Urinary bladder (tissue), 4 donors: ENCODE data around the gene BBIP1. TPM values are rescaled to one million over a fixed set of nuclear protein-coding genes. Genes with fewer than 3 reads are reported as not detected.

Experiments
- DNase-seq: peaks from one replicate; pipeline ENCODE4 v3.0.0-alpha.2; 2015; ENCODE audit errors: extremely low spot score
- H3K27ac ChIP-seq: one replicate; pipeline ENCODE4 v1.5.1; 2013; ENCODE audit warnings: low read depth, mild to moderate bottlenecking, moderate library complexity
- H3K36me3 ChIP-seq: one replicate; pipeline ENCODE4 v1.6.1; 2013; ENCODE audit warnings: mild to moderate bottlenecking, moderate library complexity; ENCODE audit not compliant: insufficient read depth
- H3K4me1 ChIP-seq: one replicate; pipeline ENCODE4 v1.6.1; 2013; ENCODE audit warnings: mild to moderate bottlenecking, moderate library complexity; ENCODE audit not compliant: insufficient read depth
- H3K4me3 ChIP-seq: one replicate; pipeline ENCODE4 v1.5.1; 2013; ENCODE audit warnings: low read depth, low read length
- WGBS: extraction: QIAGEN DNeasy Blood & Tissue Kit; methylation state at CpG from one replicate; pipeline ENCODE4 v1.1.7; 2013; 5-methylcytosine and 5-hydroxymethylcytosine counted together
- polyA plus RNA-seq: library from polyadenylated mRNA; stranded (reverse); fragments of 200-250 nt; gene quantifications from one replicate; pipeline ENCODE4 v1.2.3, GENCODE V29; 2013
- total RNA-seq: library from RNA; depleted of rRNA; stranded (reverse); fragments of >200 nt; gene quantifications from one replicate; pipeline ENCODE4 v1.2.3, GENCODE V29; 2014
- donor health status: healthy with polysubstance abuse.
- donor health status: healthy.

BBIP1 gene, protein sequence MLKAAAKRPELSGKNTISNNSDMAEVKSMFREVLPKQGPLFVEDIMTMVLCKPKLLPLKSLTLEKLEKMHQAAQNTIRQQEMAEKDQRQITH
- total RNA-seq (57.9 TPM), polyA plus RNA-seq (28.7 TPM)

DNA sequence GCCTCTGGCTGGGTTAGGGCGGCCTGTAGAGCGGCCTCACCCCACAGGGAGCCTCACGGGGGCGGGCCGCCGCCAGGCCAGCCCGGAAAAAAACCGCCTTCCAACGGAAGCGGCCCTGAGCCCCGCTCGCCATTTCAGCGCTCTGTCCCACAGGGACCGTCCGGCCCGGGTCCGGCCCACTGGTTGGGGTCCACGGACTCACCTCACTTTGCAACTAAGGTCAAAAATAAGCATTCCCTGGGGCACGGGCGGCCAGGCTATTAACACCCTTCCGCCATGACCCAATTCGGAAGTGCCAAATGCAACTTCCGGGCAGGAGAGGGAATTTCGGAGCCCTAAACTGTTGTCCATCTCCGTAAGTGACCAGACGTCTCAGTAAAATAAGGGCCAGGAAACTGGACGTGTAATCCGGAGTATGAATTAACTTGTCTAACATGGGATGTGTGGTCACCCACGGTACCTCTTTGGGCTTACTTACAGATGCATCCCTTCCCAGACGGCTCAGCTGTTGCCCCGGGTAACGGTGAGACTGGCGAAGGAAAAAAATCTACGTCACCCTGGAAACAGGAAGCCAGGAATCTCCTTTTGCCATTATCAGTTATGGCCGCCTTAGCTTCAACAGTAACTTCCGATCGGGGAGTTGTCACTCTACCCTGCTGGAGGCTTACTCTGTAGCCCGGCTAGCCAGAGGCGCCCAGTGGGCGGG, at the start of gene BBIP1:
BBIP1 (minus strand) TSS at position 538 of the 706 bp plus-strand sequence. CDS start 1,023 bp downstream, outside the sequence.
- Histone ChIP-seq H3K4me1 (no peaks in the 10 kb centered on the region), H3K36me3 (no peaks in the 10 kb centered on the region), H3K4me3 (peak within 1 kb of the TSS; percentile 95), H3K27ac (peak within 1 kb of the TSS; percentile 99)
- peak; percentile 99 for DNase-seq
- WGBS = under 1% methylated on average over 40 of the region's 40 CpGs

DNA sequence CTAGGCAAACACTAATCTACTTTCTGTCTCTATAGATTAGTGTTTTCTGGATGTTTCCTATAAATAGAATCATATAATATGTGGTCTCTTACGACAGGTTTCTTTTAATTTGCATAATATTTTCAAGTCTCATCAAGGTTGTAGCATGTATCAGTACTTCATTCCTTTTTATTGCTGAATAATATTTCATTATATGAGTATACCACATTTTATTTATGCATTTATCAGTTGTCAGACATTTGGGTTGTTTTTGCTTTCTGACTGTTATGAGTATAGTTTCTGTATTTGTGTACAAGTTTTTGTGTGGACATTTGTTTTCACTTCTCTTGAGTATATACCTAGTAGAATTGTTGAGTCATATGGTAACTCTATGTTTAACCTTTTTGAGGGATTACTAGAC, 48.7 kb upstream of the BBIP1 start:
- WGBS = under 1% methylated on average over 1 of the region's 1 CpG
- Histone ChIP-seq H3K27ac (no peak overlapping the region), H3K36me3 (no peaks in the 10 kb centered on the region), H3K4me1 (no peaks in the 10 kb centered on the region), H3K4me3 (no peak overlapping the region)
- no peak for DNase-seq

DNA sequence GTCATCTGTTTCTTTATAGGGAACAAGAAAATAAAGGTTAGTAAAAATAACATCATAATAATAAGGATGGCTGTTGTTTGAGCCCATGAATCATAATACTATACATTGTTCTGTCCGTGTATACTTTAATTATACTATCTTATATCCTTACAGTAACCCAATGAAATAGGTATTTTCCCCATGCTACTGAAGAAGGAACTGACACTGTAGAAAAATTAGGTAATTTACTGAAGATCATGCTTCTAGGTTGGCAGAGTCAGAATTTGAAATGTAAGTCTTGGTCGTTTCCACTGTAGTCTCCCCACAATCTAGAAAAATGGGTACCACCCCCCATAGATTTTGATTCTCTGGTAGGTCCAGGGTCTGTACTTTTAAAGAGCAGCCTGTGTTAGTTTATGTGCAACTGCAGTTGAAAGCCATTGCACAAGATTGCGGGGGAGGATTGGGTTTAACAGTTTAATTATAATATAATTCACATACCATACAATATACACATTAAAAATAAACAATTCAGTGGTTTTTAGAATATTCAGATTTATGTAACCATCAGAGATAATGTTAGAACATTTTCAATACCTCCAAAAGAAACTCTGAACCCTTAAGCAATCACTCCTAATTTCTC, 48.1 kb upstream of the BBIP1 start:
- Histone ChIP-seq H3K27ac (no peak overlapping the region), H3K36me3 (no peaks in the 10 kb centered on the region), H3K4me1 (no peaks in the 10 kb centered on the region), H3K4me3 (no peak overlapping the region)
- WGBS = 86% methylated on average over 3 of the region's 3 CpGs
- DNase-seq = no peak

DNA sequence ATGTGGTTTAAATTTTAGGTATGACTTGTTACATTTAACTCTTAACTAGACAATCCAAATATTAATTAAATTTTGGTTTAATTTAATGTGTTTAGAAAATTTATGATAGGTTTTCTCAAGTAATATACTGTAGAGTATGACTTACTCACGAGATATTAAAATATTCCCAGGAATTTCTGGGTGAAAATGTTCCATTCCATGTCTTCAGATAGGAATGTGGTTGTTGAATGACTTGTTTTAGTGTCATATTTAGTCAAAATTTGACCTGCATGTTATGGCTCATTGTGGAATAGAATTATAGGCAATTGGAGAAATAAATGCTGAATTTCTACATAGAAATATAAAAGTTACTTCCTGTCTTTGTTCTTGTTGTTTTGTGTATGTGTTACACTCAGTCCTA, 47.2 kb upstream of the BBIP1 start:
- Histone ChIP-seq H3K4me3 (no peak overlapping the region), H3K27ac (no peak overlapping the region), H3K4me1 (no peaks in the 10 kb centered on the region), H3K36me3 (no peaks in the 10 kb centered on the region)
- 92% methylated on average over 1 of the region's 1 CpG for WGBS
- no peak for DNase-seq

DNA sequence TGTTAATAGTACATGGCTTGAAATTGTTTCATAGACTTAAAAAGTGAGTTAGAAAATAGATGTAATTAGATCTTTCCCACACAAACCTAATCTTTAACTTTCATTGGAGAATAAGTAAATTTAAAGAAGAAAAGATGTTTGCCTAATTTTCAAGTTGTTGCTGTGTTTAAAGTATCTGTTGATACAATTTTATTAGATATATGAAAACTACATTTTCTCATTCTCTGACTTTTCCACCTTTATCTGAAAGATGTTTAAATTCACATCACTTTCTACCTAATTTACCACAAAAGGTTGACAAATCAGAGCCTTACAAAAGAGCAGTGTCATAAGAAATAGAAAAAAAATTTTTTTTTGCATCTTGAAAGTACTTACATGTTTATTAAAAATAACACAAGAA, 46.2 kb upstream of the BBIP1 start:
- Histone ChIP-seq H3K27ac (no peak overlapping the region), H3K36me3 (no peaks in the 10 kb centered on the region), H3K4me1 (no peaks in the 10 kb centered on the region), H3K4me3 (no peak overlapping the region)
- DNase-seq = no peak

DNA sequence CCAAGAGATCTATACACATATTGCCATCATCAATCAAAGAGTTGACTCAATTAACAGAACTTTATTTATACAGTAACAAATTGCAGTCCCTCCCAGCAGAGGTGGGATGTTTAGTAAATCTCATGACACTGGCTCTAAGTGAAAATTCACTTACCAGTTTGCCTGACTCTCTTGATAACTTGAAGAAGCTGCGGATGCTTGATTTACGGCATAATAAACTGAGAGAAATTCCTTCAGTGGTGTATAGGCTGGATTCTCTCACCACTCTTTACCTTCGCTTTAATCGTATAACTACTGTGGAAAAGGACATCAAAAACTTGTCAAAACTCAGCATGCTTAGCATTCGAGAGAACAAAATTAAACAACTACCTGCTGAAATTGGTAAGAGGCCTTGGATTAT, 45.7 kb upstream of the BBIP1 start:
- no peak for DNase-seq
- no peak overlapping the region for H3K4me3 ChIP-seq
- H3K27ac ChIP-seq = no peak overlapping the region
- H3K4me1 ChIP-seq = no peaks in the 10 kb centered on the region
- no peaks in the 10 kb centered on the region for H3K36me3 ChIP-seq
- 91% methylated on average over 5 of the region's 5 CpGs for WGBS

DNA sequence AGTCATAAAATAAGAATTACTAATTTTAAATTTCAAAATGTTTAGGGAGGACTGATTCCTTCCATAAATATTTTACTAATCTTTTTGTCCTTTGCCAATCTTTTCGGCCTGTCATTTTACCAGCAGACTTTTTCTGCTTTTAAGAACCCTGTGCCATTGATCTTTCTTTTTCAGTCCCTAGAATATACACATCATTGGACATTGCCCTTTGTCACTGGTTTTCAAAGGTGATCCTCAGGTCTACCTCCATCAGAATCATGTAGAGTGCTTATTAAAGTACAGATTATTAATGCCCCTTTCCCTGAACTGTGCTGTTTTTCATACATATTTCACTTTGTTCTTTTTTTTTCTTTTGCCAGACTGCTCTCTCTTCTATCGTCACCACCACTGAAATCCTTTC, 44.2 kb upstream of the BBIP1 start:
- no peaks in the 10 kb centered on the region for H3K36me3 ChIP-seq
- DNase-seq = no peak
- no peak overlapping the region for H3K4me3 ChIP-seq
- WGBS = 60% methylated on average over 2 of the region's 2 CpGs
- H3K4me1 ChIP-seq = no peaks in the 10 kb centered on the region
- no peak overlapping the region for H3K27ac ChIP-seq

DNA sequence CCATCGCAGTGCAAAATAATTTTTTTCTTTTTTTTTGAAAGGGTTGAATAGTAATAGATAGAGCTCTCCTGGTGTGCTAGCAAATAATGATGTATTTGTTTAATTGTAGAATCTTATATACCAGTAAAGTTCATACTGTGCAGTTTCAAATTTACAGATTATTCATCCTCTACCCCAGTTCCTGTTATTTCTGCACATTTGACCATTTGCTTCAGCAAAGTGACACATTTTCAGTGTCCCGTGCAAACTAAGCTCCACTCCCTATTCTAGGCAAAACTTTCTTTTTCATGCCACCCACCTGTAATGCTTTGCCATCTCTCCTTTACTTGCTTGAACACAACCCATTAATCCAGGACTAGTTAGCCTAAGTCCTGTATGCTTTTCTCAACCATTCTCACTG, 43.5 kb upstream of the BBIP1 start:
- no peak for DNase-seq
- Histone ChIP-seq H3K36me3 (no peaks in the 10 kb centered on the region), H3K4me3 (no peak overlapping the region), H3K4me1 (no peaks in the 10 kb centered on the region), H3K27ac (no peak overlapping the region)
- 88% methylated on average over 2 of the region's 2 CpGs for WGBS

DNA sequence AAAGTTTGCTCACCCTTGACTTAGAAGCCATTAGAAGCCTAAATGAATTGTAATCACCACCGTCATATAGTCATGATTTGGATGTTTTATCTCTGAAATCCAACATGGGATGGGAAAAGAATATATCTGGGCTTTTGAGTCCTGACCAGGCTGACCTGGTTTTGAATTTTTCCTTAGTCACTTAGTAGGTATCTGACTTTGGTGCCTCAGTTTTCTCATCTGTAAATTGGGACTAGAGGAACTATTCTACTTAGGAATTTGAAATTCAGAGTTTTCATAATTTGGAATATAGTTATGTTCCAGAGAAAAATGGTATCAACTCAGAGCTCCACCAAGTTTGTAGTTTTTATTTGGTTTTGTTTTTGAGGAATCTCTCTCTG, 41.3 kb upstream of the BBIP1 start:
- Histone ChIP-seq H3K27ac (no peak overlapping the region), H3K4me3 (no peak overlapping the region)
- WGBS = 35% methylated on average over 1 of the region's 1 CpG

DNA sequence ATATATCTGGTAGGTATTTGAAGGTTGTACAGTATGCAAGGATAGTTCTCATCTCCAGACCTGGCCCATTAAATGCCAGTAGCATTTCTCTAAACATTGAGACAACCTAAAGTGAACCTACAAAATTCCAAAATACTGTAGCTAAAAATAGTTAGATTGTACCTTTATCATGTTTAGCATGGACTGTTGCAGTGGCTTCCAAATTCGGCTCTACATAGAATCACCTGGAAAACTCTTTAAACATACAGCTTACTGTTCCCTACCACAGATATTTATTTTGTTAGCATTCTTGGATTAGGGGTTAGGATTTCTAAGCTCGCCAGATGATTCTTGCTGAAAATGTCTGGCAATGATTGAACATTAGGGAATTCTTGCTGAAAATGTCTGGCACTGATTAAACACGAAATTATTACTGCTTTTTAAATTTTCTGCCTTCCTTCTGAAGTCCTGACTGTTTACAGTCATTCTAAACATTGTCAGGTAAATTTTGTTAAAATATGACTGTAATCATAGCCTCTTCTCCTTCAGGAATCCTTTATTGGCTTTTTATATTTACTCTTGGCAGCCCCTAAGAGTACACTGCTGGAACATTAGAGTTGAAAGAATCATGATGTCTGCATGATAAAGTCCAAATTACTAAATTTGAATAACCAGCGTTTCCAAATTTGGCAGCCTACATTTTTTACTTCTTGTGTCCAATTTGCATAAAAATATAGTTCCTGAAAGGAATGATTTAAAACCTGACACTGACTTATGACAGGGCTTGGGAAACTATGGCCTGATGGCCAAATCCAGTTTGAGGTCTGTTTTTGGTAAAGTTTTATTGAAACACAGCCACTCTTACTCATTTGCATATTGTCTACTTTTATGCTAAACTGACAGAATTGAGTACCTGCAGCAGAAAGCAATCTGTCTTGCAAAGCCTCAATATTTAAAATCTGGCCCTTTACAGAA, 40.7 kb upstream of the BBIP1 start:
- H3K36me3 ChIP-seq = no peaks in the 10 kb centered on the region
- WGBS = 22% methylated on average over 4 of the region's 4 CpGs
- peak; percentile 3 for DNase-seq
- H3K4me3 ChIP-seq = no peak overlapping the region
- no peak overlapping the region for H3K27ac ChIP-seq
- no peaks in the 10 kb centered on the region for H3K4me1 ChIP-seq

More for the DNA sequence above, 41.3 kb upstream of the BBIP1 start:
- Histone ChIP-seq H3K4me1 (no peaks in the 10 kb centered on the region), H3K36me3 (no peaks in the 10 kb centered on the region)
- DNase-seq = no peak

DNA sequence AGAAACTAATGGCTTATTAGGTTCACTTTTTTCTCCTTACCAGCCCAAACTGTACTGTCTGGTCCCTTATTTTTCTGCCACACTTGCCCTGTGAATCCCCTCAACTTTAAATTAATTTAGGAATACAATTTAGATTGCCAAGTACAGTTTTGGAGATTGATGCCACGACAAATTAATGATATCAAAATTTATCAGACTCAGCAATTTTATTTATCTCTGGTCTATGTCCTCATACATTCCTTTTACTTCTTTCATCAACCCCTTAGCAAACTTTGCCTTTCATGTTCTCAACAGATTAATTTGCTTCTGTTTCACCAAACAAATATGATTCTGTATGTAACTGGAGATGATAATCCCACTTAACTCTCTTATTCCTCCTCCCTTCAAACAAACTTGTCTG, 38.6 kb upstream of the BBIP1 start:
- Histone ChIP-seq H3K27ac (no peak overlapping the region), H3K36me3 (no peaks in the 10 kb centered on the region), H3K4me1 (no peaks in the 10 kb centered on the region), H3K4me3 (no peak overlapping the region)
- WGBS = 67% methylated on average over 1 of the region's 1 CpG
- no peak for DNase-seq

DNA sequence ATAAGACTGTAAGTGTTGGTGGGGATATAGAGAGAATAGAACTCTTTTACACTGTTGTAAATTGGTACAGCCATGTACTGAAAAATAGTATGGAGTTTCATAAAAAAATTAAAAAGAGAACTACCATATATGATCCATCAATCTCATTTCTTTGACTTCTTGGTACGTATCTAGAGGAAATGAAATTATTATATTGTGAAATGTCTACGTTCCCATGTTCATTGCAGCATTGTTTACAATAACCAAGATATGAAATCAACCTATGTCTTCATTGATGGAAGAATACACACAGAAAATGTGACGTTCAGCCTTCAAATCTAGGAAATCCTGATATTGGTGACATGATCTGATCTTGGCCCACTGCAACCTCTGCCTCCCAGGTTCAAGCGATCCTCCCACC, 32.4 kb upstream of the BBIP1 start:
- H3K4me1 ChIP-seq = no peaks in the 10 kb centered on the region
- WGBS = 95% methylated on average over 4 of the region's 4 CpGs
- no peak for DNase-seq
- no peak overlapping the region for H3K4me3 ChIP-seq
- no peak overlapping the region for H3K27ac ChIP-seq
- H3K36me3 ChIP-seq = peaks cover 1% of the 10 kb centered on the region

DNA sequence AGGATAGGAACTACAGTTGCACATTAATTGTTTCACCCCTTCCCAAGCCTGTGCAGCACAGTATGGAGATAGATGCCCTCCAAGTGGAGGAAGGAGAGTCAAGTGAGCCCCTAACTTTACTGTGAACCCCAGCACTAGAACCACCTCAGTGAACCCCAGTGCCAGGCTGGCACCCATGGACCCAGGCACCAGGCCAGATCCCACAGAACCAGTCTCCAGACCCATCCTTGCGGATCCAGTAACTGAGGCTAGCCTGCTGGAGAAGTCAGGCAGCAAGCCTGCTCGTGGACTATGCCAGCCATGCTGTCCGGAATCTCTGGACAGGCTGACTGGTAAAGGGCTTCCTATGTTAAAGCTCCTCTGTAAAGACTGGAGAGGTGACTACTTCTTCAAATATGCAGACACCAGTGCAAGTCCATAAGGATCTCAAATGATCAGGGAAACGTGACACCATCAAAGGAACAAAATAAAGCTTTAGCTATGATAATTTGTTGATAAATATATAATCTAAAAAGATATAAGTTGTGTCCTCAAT, 28.1 kb upstream of the BBIP1 start:
- DNase-seq = no peak
- Histone ChIP-seq H3K27ac (no peak overlapping the region), H3K36me3 (peaks cover 1% of the 10 kb centered on the region), H3K4me1 (no peaks in the 10 kb centered on the region), H3K4me3 (no peak overlapping the region)
- WGBS = 83% methylated on average over 4 of the region's 4 CpGs
